ENCODE measurements around the gene ALKBH8.

GRCh38 chr11:107549954-107550285 lies 15.6 kb downstream of the ALKBH8 start:
- TF ChIP-seq CTCF (IDR thresholded peaks at IDR 0.05) (no peak), POLR2A (IDR thresholded peaks at IDR 0.05) (no peak)

Data from Peyer's patch (tissue), 4 donors.